H1 (cell line): Measurements from ENCODE around the gene ZBTB38. TPM values are rescaled to one million over a fixed set of nuclear protein-coding genes. Genes with fewer than 3 reads are reported as not detected.

Source experiments
- CTCF ChIA-PET: fragments of 300-600 bp; sonication (Branson Sonifier 250); formaldehyde crosslinking; loops from one replicate; lab custom pipeline; 2021; ENCODE audit not compliant: partially characterized antibody; lab: Charles Lee
- POLR2A ChIA-PET: fragments of 300-600 bp; sonication (Branson Sonifier 250); formaldehyde crosslinking; loops from one replicate; lab custom pipeline; 2021; ENCODE audit warnings: inconsistent platforms; ENCODE audit not compliant: partially characterized antibody; lab: Charles Lee
- DNase-seq, 2 experiments: peaks; one replicate each; pipeline versions ENCODE4 v3.0.0 to v3.0.0-alpha.2; 2010 to 2022; ENCODE audit warnings: low spot score in 2 of 2, low read depth in 1 of 2, mixed read lengths in 1 of 2
- FAIRE-seq: peaks from 2 replicates; lab custom pipeline; 2011; peaks lifted over from hg19 to GRCh38; lab: Jason Lieb, UNC
- H2AFZ ChIP-seq: 2 replicates; pipeline ENCODE4 v1.8.1; 2012; ENCODE audit warnings: low read length, inconsistent platforms
- H2AK5ac ChIP-seq: 2 replicates; pipeline ENCODE4 v1.6.1; 2013; ENCODE audit warnings: low read depth, low read length
- H2BK120ac ChIP-seq: replicated peaks from 2 replicates; pipeline ENCODE3; 2013; ENCODE audit warnings: low read depth, low read length, inconsistent platforms
- H2BK12ac ChIP-seq: 2 replicates; pipeline ENCODE4 v1.6.1; 2013; ENCODE audit warnings: low read depth, low read length
- H2BK15ac ChIP-seq: 2 replicates; pipeline ENCODE4 v1.6.1; 2013; ENCODE audit warnings: low read length
- H2BK20ac ChIP-seq: 2 replicates; pipeline ENCODE4 v1.6.1; 2013; ENCODE audit warnings: low read length
- H2BK5ac ChIP-seq: 2 replicates; pipeline ENCODE4 v1.6.1; 2013; ENCODE audit warnings: low read depth, low read length
- H3K14ac ChIP-seq: 2 replicates; pipeline ENCODE4 v1.6.1; 2013; ENCODE audit warnings: inconsistent platforms; ENCODE audit not compliant: insufficient read length
- H3K18ac ChIP-seq: 2 replicates; pipeline ENCODE4 v1.6.1; 2013; ENCODE audit warnings: low read length; ENCODE audit errors: extremely low read depth
- H3K23ac ChIP-seq: 2 replicates; pipeline ENCODE4 v1.6.1; 2013; ENCODE audit warnings: inconsistent platforms; ENCODE audit not compliant: insufficient read length
- H3K23me2 ChIP-seq: 2 replicates; pipeline ENCODE4 v1.6.1; 2013; ENCODE audit warnings: low read depth, low read length
- H3K27ac ChIP-seq: 2 replicates; pipeline ENCODE4 v1.6.1; 2011; ENCODE audit warnings: low read depth, low read length, inconsistent platforms
- H3K27me3 ChIP-seq, 4 experiments: replicated peaks in 1 of 4; 1 replicate in 1 of 4; 2 replicates in 3 of 4; pipeline versions ENCODE4 v1.6.1 to v1.8.1; 2011 to 2013; ENCODE audit warnings: low read length in 3 of 4, mild to moderate bottlenecking in 3 of 4, inconsistent platforms in 2 of 4, mixed read lengths in 2 of 4, moderate library complexity in 1 of 4; ENCODE audit not compliant: control insufficient read depth in 3 of 4, insufficient read depth in 3 of 4; ENCODE audit errors: extremely low read depth in 1 of 4
- H3K36me3 ChIP-seq, 4 experiments: 2 replicates each; pipeline versions ENCODE4 v1.6.1 to v1.8.1; 2011 to 2013; ENCODE audit warnings: mild to moderate bottlenecking in 4 of 4, low read length in 3 of 4, moderate library complexity in 2 of 4, control low read depth in 1 of 4, inconsistent platforms in 1 of 4; ENCODE audit not compliant: insufficient read depth in 4 of 4, control insufficient read depth in 2 of 4
- H3K4ac ChIP-seq: replicated peaks from 2 replicates; pipeline ENCODE3; 2013; ENCODE audit warnings: low read length, low read depth, mixed read lengths, inconsistent platforms; ENCODE audit not compliant: insufficient read length
- H3K4me1 ChIP-seq, 4 experiments: replicated peaks in 1 of 4; 1 replicate in 1 of 4; 2 replicates in 3 of 4; pipeline versions ENCODE4 v1.6.1 to v1.8.1; 2011 to 2013; ENCODE audit warnings: low read length in 3 of 4, inconsistent platforms in 2 of 4, mixed read lengths in 1 of 4; ENCODE audit not compliant: insufficient read depth in 4 of 4, control insufficient read depth in 3 of 4
- H3K4me2 ChIP-seq, 2 experiments: 2 replicates each; pipeline versions ENCODE4 v1.6.1 to v1.8.1; 2011 to 2013; ENCODE audit warnings: low read depth in 2 of 2, low read length in 2 of 2, control low read depth in 1 of 2, inconsistent platforms in 1 of 2, mild to moderate bottlenecking in 1 of 2; ENCODE audit not compliant: insufficient read depth in 1 of 2
- H3K4me3 ChIP-seq, 4 experiments: fragments of 200-600, 300-600 bp in 1 of 4; sonication (generic), shearing (Covaris generic), sonication (Bioruptor Twin) in 1 of 4; 2 replicates each; pipeline versions ENCODE4 v1.5.1 to v1.8.1; 2011 to 2016; ENCODE audit warnings: low read length in 4 of 4, low read depth in 3 of 4, control low read depth in 2 of 4, inconsistent platforms in 2 of 4, mild to moderate bottlenecking in 2 of 4, mixed read lengths in 1 of 4, moderate library complexity in 1 of 4; ENCODE audit not compliant: insufficient read depth in 2 of 4; ENCODE audit errors: extremely low read depth in 1 of 4
- H3K56ac ChIP-seq: replicated peaks from 2 replicates; pipeline ENCODE3; 2013; ENCODE audit warnings: low read depth, mild to moderate bottlenecking, mixed read lengths, low read length, inconsistent platforms; ENCODE audit not compliant: insufficient read length
- H3K79me1 ChIP-seq: 2 replicates; pipeline ENCODE4 v1.6.1; 2013; ENCODE audit warnings: low read depth, low read length, control low read depth
- H3K79me2 ChIP-seq, 2 experiments: 2 replicates each; pipeline versions ENCODE4 v1.6.1 to v1.8.1; 2012 to 2013; ENCODE audit warnings: low read length in 2 of 2, mild to moderate bottlenecking in 2 of 2, inconsistent platforms in 1 of 2; ENCODE audit not compliant: insufficient read depth in 2 of 2, control insufficient read depth in 1 of 2
- H3K9ac ChIP-seq, 4 experiments: replicated peaks in 1 of 4; 1 replicate in 1 of 4; 2 replicates in 3 of 4; pipeline versions ENCODE4 v1.6.1 to v1.8.1; 2011 to 2013; ENCODE audit warnings: low read depth in 3 of 4, low read length in 3 of 4, control low read depth in 2 of 4, mild to moderate bottlenecking in 2 of 4, moderate library complexity in 2 of 4, inconsistent platforms in 1 of 4; ENCODE audit errors: extremely low read depth in 1 of 4
- H3K9me3 ChIP-seq, 2 experiments: 2 replicates each; pipeline versions ENCODE4 v1.6.1 to v1.8.1; 2012 to 2013; ENCODE audit warnings: mild to moderate bottlenecking in 2 of 2, moderate library complexity in 2 of 2, control low read depth in 1 of 2, inconsistent platforms in 1 of 2, low read depth in 1 of 2, low read length in 1 of 2, mixed read lengths in 1 of 2; ENCODE audit not compliant: insufficient read depth in 2 of 2
- H4K20me1 ChIP-seq, 2 experiments: replicated peaks in 1 of 2; 2 replicates each; pipeline versions ENCODE3 to v1.8.1; 2011 to 2013; ENCODE audit warnings: inconsistent platforms in 2 of 2, low read length in 2 of 2, mild to moderate bottlenecking in 1 of 2; ENCODE audit not compliant: insufficient read depth in 2 of 2, control insufficient read depth in 1 of 2
- H4K5ac ChIP-seq: 2 replicates; pipeline ENCODE4 v1.6.1; 2013; ENCODE audit warnings: low read length, low read depth, mixed read lengths, inconsistent platforms; ENCODE audit not compliant: insufficient read length
- H4K8ac ChIP-seq: 2 replicates; pipeline ENCODE4 v1.8.0; 2013; ENCODE audit warnings: mild to moderate bottlenecking, moderate library complexity, low read length, inconsistent platforms; ENCODE audit not compliant: insufficient read depth; ENCODE audit errors: extremely low read depth
- H4K91ac ChIP-seq: replicated peaks from 2 replicates; pipeline ENCODE3; 2013; ENCODE audit warnings: low read length, mixed read lengths, inconsistent platforms; ENCODE audit not compliant: insufficient read length
- BCL11A ChIP-seq, 2 experiments: IDR thresholded peaks; one replicate each; pipeline ENCODE4 v1.6.1; 2011; ENCODE audit warnings: low read depth in 2 of 2, low read length in 2 of 2, mild to moderate bottlenecking in 2 of 2
- CHD1 ChIP-seq: IDR thresholded peaks from 2 replicates; pipeline ENCODE4 v1.6.1; 2012; ENCODE audit warnings: low read depth, low read length, improper control_type of control experiment
- CTBP2 ChIP-seq: IDR thresholded peaks from 2 replicates; pipeline ENCODE4 v1.7.0; 2011; ENCODE audit warnings: borderline replicate concordance, mild to moderate bottlenecking, moderate library complexity, mixed read lengths, low read length; ENCODE audit not compliant: insufficient read depth, insufficient read length
- CTCF ChIP-seq, 3 experiments: IDR thresholded peaks; 1 replicate in 2 of 3; 2 replicates in 1 of 3; pipeline versions ENCODE4 v1.5.1 to v1.6.1; 2011; ENCODE audit warnings: low read length in 3 of 3, mild to moderate bottlenecking in 3 of 3, inconsistent platforms in 2 of 3, low read depth in 1 of 3, moderate library complexity in 1 of 3; ENCODE audit not compliant: insufficient read depth in 1 of 3; ENCODE audit errors: control extremely low read depth in 1 of 3
- JUN ChIP-seq: IDR thresholded peaks from 2 replicates; pipeline ENCODE4 v1.6.1; 2011; ENCODE audit warnings: low read depth, mild to moderate bottlenecking, improper control_type of control experiment, low read length
- KDM1A ChIP-seq: fragments of 200-600, 300-600 bp; sonication (generic); IDR thresholded peaks from 2 replicates; pipeline ENCODE4 v1.7.1; 2016; ENCODE audit warnings: mild to moderate bottlenecking, low read length, borderline replicate concordance
- RAD21 ChIP-seq, 2 experiments: IDR thresholded peaks in 1 of 2; conservative IDR thresholded peaks in 1 of 2; 2 replicates each; pipeline ENCODE4 v1.6.1; 2011; ENCODE audit warnings: low read depth in 2 of 2, low read length in 2 of 2, improper control_type of control experiment in 1 of 2, inconsistent platforms in 1 of 2, mild to moderate bottlenecking in 1 of 2, moderate library complexity in 1 of 2
- WGBS, 2 experiments: shearing (Covaris generic) in 1 of 2; methylation state at CpG; one replicate each; pipeline versions ENCODE4 v1.1.6 to v1.1.7; 2013 to 2015; ENCODE audit warnings: low lambda C conversion rate in 2 of 2, mixed read lengths in 2 of 2, inconsistent platforms in 1 of 2, low coverage in 1 of 2, missing lambda C conversion rate in 1 of 2; ENCODE audit not compliant: insufficient replicate concordance in 2 of 2, insufficient coverage in 1 of 2, insufficient read length in 1 of 2; ENCODE audit errors: extremely low coverage in 1 of 2, missing lambda C conversion rate in 1 of 2; 5-methylcytosine and 5-hydroxymethylcytosine counted together
- polyA plus RNA-seq, 7 experiments: library from polyadenylated mRNA; depleted of rRNA in 3 of 7; stranded (reverse) in 5 of 7; unstranded in 2 of 7; fragments of >200 nt in 5 of 7; fragments of 200-250 nt in 2 of 7; gene quantifications; 1 replicate in 5 of 7; 2 replicates in 1 of 7; 4 replicates in 1 of 7; pipeline versions ENCODE4 v1.2.1 to v1.2.3, GENCODE V29; 2011 to 2013; ENCODE audit warnings: missing spikeins in 2 of 7, mixed read lengths in 2 of 7
- total RNA-seq: library from RNA; stranded (reverse); fragmentation: NEBNext Ultra II Directional; extraction: Animal tissue kit (Norgen Biotek cat#: 25700); gene quantifications from 2 replicates; pipeline ENCODE4 v1.2.1, GENCODE V29; 2021

The ZBTB38 gene
- total and polyA plus RNA-seq, 2 of the 8 experiments (the other 6 are each of a cell fraction or from before 2014, with no cell fraction given), result 4.4 to 10.5 TPM

GRCh38 chr3:141360888-141361598 is 7.3 kb upstream of the ZBTB38 start:
- no peaks in the 10 kb centered on the region for H4K20me1 ChIP-seq
- CTCF ChIA-PET, result interaction anchor here (0.6 to 5.4 kb wide), 47 partner anchors 9 to 300 kb away, joined by 3 to 131 read pairs (median 5); no protein-coding TSS in a partner anchor
- no peak overlapping the region for H3K56ac ChIP-seq
- peak; percentile 24 for FAIRE-seq
- H3K18ac ChIP-seq, result peak overlapping the region; percentile 4; the same call in 1 of the 2 replicates
- H3K79me2 ChIP-seq, result no peaks in the 10 kb centered on the region
- POLR2A ChIA-PET, result interaction anchor here (0.7 to 1.3 kb wide), 2 partner anchors 11 to 47 kb away, joined by 3 read pairs; no protein-coding TSS in a partner anchor
- no peaks in the 10 kb centered on the region for H3K23me2 ChIP-seq
- H3K4me3 ChIP-seq, result no peak overlapping the region
- TF ChIP-seq CTBP2 (no peak), CTCF (IDR thresholded peaks at IDR 0.05; ENCODE audit: control extremely low read depth in 1 of 3, insufficient read depth in 1 of 3, low read depth in 1 of 3, low read length in 3 of 3) (peak in 2 of 3 experiments; percentile 74 to 87; a peak in 3 of 4 replicates), JUN (no peak), CHD1 (no peak), KDM1A (peak; percentile 67; the same call in 1 of the 2 replicates), RAD21 (IDR thresholded peaks at IDR 0.05 in 1 of 2, conservative IDR thresholded peaks at IDR 0.05 in 1 of 2; ENCODE audit: low read depth in 2 of 2, low read length in 2 of 2) (peak; percentile 90 to 97), BCL11A (IDR thresholded peaks at IDR 0.05; ENCODE audit: low read depth in 2 of 2, low read length in 2 of 2) (no peak)
- WGBS, 2 experiments, result 48% methylated on average over 6 of the region's 6 CpGs; no CpG with 5 or more reads in 1 of the 2 experiments
- no peak for DNase-seq
- no peak overlapping the region for H3K27ac ChIP-seq
- H2BK120ac ChIP-seq, result no peak overlapping the region
- no peak overlapping the region for H3K4me2 ChIP-seq
- no peak overlapping the region for H2BK15ac ChIP-seq
- no peaks in the 10 kb centered on the region for H3K9me3 ChIP-seq
- H2AFZ ChIP-seq, result peak overlapping the region; percentile 58; the same call in 1 of the 2 replicates
- no peak overlapping the region for H3K23ac ChIP-seq
- no peak overlapping the region for H4K91ac ChIP-seq
- no peaks in the 10 kb centered on the region for H3K4me1 ChIP-seq
- no peak overlapping the region for H4K8ac ChIP-seq
- H3K36me3 ChIP-seq, result no peaks in the 10 kb centered on the region
- H2BK5ac ChIP-seq, result no peak overlapping the region
- no peaks in the 10 kb centered on the region for H3K27me3 ChIP-seq
- no peak overlapping the region for H2BK12ac ChIP-seq
- H3K14ac ChIP-seq, result no peak overlapping the region
- no peak overlapping the region for H4K5ac ChIP-seq
- no peak overlapping the region for H2BK20ac ChIP-seq
- H3K9ac ChIP-seq, result no peak overlapping the region
- H3K79me1 ChIP-seq, result no peaks in the 10 kb centered on the region
- H3K4ac ChIP-seq, result no peak overlapping the region
- H2AK5ac ChIP-seq, result no peak overlapping the region
